ENCODE data around the gene PTPN2. TPM values are rescaled to one million over a fixed set of nuclear protein-coding genes. Genes with fewer than 3 reads are reported as not detected.

PTPN2 gene
- total RNA-seq, 2 experiments from 2014 or later = 54.9 to 69.7 TPM

GRCh38 chr18:12749121-12749520, 134.9 kb downstream of the PTPN2 start:
- POLR2A ChIA-PET = interaction anchor here (0.8 to 1.0 kb wide), 3 partner anchors 135 to 196 kb away, joined by 3 to 4 read pairs (median 3); partner anchors contain the start of gene PTPN2
- BruUV-seq (replicated peaks) = no TSS peak
- Histone ChIP-seq H3K9me2 (ENCODE audit: insufficient read depth, low read length) (no peaks in the 10 kb centered on the region), H3K27ac (ENCODE audit: low read depth, low read length, poor library complexity, severe bottlenecking) (no peak overlapping the region), H3K9me3 (ENCODE audit: low read length) (no peaks in the 10 kb centered on the region), H2AFZ (ENCODE audit: low read length) (no peak overlapping the region), H3K4me3 (ENCODE audit: low read depth, low read length, poor library complexity, severe bottlenecking) (no peak overlapping the region), H3K36me3 (ENCODE audit: insufficient read depth, low read length) (no peaks in the 10 kb centered on the region), H3K4me1 (ENCODE audit: insufficient read depth, low read length, poor library complexity, severe bottlenecking) (peaks cover 44% of the 10 kb centered on the region), H3K4me2 (ENCODE audit: low read length) (peak overlapping the region; percentile 64; the same call in 1 of the 2 replicates), H4K20me1 (ENCODE audit: insufficient read depth, low read length) (no peaks in the 10 kb centered on the region), H3K79me2 (ENCODE audit: insufficient read depth, low read depth, low read length) (no peaks in the 10 kb centered on the region)
- intact Hi-C loops (cut with micrococcal nuclease; ENCODE audit: unreplicated experiment) = no loop called here
- no peak for TF ChIP-seq EZH2phosphoT487 (IDR thresholded peaks at IDR 0.05; ENCODE audit: borderline replicate concordance, low read depth, low read length)
- no peak for TF ChIP-seq CTCF (conservative IDR thresholded peaks at IDR 0.05; ENCODE audit: low read length)
- no peak for DNase-seq (ENCODE audit: low spot score)
- CTCF ChIA-PET (ENCODE audit: unreplicated experiment) = no interaction called here

- TF ChIP-seq EZH2phosphoT487 (IDR thresholded peaks at IDR 0.05; ENCODE audit: borderline replicate concordance, low read depth, low read length) (no peak), CTCF (conservative IDR thresholded peaks at IDR 0.05; ENCODE audit: low read length) (no peak)
- Histone ChIP-seq H3K27ac (ENCODE audit: low read depth, low read length, poor library complexity, severe bottlenecking) (no peak overlapping the region), H3K79me2 (ENCODE audit: insufficient read depth, low read depth, low read length) (no peaks in the 10 kb centered on the region), H3K4me2 (ENCODE audit: low read length) (no peak overlapping the region), H3K4me1 (ENCODE audit: insufficient read depth, low read length, poor library complexity, severe bottlenecking) (peaks cover 44% of the 10 kb centered on the region), H3K9me2 (ENCODE audit: insufficient read depth, low read length) (no peaks in the 10 kb centered on the region), H3K4me3 (ENCODE audit: low read depth, low read length, poor library complexity, severe bottlenecking) (no peak overlapping the region), H2AFZ (ENCODE audit: low read length) (no peak overlapping the region), H3K36me3 (ENCODE audit: insufficient read depth, low read length) (no peaks in the 10 kb centered on the region), H3K9me3 (ENCODE audit: low read length) (no peaks in the 10 kb centered on the region), H4K20me1 (ENCODE audit: insufficient read depth, low read length) (no peaks in the 10 kb centered on the region)
- ChIA-PET POLR2A (interaction anchor here (0.8 to 1.0 kb wide), 3 partner anchors 135 to 196 kb away, joined by 3 to 4 read pairs (median 3); partner anchors contain the start of gene PTPN2), CTCF (ENCODE audit: unreplicated experiment) (no interaction called here)
- DNase-seq (ENCODE audit: low spot score) = no peak
- intact Hi-C loops (cut with micrococcal nuclease; ENCODE audit: unreplicated experiment) = no loop called here
- BruUV-seq (replicated peaks) = no TSS peak
These were observed 135.4 kb downstream of the PTPN2 start for GRCh38 chr18:12748671-12749070.

- no peaks in the 10 kb centered on the region for H3K36me3 ChIP-seq (ENCODE audit: insufficient read depth, low read length)
- H3K9me3 ChIP-seq (ENCODE audit: low read length) = no peaks in the 10 kb centered on the region
- no peak overlapping the region for H3K4me3 ChIP-seq (ENCODE audit: low read depth, low read length, poor library complexity, severe bottlenecking)
- ChIA-PET CTCF (ENCODE audit: unreplicated experiment) (no interaction called here), POLR2A (interaction anchor here (0.7 to 1.0 kb wide), 2 partner anchors 136 to 143 kb away, joined by 3 to 7 read pairs; partner anchors contain the start of gene PTPN2)
- DNase-seq (ENCODE audit: low spot score) = no peak
- no peaks in the 10 kb centered on the region for H4K20me1 ChIP-seq (ENCODE audit: insufficient read depth, low read length)
- no peak overlapping the region for H3K4me2 ChIP-seq (ENCODE audit: low read length)
- intact Hi-C loops (cut with micrococcal nuclease; ENCODE audit: unreplicated experiment) = no loop called here
- H3K27ac ChIP-seq (ENCODE audit: low read depth, low read length, poor library complexity, severe bottlenecking) = no peak overlapping the region
- no peaks in the 10 kb centered on the region for H3K9me2 ChIP-seq (ENCODE audit: insufficient read depth, low read length)
- H3K79me2 ChIP-seq (ENCODE audit: insufficient read depth, low read depth, low read length) = no peaks in the 10 kb centered on the region
- BruUV-seq (replicated peaks) = no TSS peak
- no peak overlapping the region for H2AFZ ChIP-seq (ENCODE audit: low read length)
- TF ChIP-seq CTCF (conservative IDR thresholded peaks at IDR 0.05; ENCODE audit: low read length) = no peak
- TF ChIP-seq EZH2phosphoT487 (IDR thresholded peaks at IDR 0.05; ENCODE audit: borderline replicate concordance, low read depth, low read length) = no peak
- H3K4me1 ChIP-seq (ENCODE audit: insufficient read depth, low read length, poor library complexity, severe bottlenecking) = peaks cover 44% of the 10 kb centered on the region
These were observed 136.3 kb downstream of the PTPN2 start for GRCh38 chr18:12747530-12748315.
